Stimulated activated CD8-positive, alpha-beta memory T cell treated with anti-CD3 and anti-CD28 coated beads, Interleukin-4, amount 100 ng/mL, for 48 hours (primary cell): ENCODE results near the gene ORC1.
"Not testable (repeated sequence)": the region's sequence is repeated elsewhere in the genome, so short reads cannot be mapped to it uniquely, and the experiment has no call there.

Experiments used
- DNase-seq: peaks from one replicate; pipeline ENCODE4 v3.0.0-alpha.2; 2020

Gene ORC1

DNA sequence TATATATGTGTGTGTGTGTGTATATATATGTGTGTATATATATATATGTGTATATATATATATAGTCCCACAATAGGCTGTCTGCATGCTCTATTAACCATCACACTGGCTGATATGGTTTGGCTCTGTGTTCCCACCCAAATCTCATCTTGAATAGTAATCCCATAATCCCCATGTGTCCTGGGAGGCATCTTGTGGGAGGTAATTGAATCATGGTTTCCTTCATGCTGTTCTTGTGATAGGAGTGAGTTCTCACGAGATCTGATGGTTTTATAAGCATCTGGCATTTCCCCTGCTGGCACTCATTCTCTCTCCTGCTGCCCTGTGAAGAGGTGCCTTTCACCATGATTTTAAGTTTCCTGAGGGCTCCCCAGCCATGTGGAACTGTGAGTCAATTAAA lies 34.4 kb downstream of the ORC1 start:
- not testable (repeated sequence) for DNase-seq

DNA sequence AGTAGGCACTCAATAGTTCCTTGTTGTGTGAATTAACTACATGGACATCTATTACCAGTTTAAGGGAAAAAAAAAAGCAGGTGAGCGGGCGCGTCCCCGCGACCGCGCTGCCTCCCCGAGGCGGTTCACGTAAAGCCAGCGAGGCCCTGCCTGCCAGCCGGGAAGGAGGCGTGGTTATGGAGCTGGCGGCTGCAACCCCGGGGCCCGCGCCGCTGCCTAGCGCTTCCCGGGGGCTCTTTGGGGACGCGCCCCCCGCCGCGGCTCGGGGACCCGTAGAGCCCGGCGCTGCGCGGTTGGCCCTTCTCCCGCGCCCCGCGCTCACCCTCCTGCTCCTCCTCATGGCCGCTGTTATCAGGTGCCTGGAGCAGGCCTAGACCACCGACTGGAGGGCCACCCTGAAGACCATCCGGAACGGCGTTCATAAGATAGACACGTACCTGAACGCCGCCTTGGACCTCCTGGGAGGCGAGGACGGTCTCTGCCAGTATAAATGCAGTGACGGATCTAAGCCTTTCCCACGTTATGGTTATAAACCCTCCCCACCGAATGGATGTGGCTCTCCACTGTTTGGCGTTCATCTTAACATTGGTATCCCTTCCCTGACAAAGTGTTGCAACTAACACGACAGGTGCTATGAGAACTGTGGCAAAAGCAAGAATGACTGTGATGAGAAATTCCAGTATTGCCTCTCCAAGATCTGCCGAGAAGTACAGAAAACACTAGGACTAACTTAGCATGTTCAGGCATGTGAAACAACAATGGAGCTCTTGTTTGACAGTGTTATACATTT lies 35.6 kb downstream of the ORC1 start:
- peak; percentile 69 for DNase-seq

DNA sequence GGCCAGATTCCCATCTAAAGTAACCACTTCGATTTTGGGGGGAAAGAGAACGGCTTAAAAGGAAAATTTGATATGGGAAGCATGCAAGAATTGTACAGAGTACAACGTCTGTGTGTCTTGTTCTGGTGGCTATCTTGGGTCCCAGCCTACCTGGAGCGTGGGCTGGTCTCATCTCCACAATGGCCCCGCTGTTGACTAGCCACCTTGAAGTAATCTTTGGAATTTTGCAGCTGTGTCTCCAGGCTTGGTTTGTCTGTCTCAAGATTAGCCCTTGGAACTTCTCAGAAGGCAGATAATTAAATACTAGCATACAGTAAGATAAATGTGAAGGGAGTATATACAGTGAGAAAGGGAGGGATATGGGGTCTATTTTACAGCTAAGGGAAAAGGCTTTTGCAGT lies 37.0 kb downstream of the ORC1 start:
- no peak for DNase-seq

DNA sequence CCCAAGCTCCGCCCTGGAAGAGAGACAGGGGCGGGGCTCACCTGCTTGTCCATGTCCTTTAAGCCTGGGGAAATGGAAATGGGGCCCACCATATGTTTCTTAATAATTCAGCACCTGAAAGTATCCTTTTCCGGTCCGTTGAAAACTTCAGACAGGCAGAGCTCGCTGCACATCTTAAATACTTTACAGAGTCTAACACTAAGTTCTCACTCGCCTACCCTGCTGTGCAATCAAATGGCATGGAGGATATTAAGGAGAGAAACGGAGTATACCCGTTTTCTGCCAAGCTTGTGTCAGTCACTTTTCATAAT lies 37.8 kb downstream of the ORC1 start:
- no peak for DNase-seq

DNA sequence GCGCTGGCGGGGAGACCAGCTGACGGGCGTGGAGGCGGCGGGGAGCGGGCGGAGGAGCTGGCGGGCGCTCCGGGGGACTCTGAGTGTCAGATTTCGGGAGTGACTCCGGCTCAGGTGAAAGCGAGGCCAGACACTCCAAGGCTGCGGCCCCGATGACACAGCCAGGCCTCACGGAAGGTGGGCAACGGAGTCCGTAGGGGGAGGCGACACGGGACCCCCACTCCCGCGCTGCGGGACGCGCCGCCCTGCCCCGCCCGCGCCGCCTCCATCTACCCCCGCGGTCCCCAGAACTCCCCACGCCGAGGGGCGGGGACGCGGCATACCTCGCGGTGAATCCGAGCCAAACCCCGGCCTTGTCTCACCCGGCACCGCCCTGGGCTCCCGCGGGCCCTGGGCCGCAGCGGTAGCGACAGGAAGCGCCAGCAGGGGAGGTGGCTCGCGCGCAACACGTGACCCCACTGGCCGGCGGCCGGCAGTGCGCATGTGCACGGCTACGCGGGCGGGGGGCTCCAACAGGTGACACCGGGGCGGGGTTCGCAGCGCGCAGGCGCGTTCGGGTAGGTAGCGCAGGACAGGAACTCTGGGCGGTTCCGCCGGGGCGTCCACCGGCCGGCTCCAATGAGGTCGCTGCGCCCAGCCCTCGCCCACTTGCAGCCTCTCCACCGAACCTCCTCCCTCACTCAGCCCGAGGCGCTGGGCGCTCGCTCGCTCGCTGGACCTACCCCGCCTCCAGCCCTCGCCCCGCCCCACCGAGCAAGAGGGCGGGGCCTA lies 38.3 kb downstream of the ORC1 start, which contains the start of gene CC2D1B:
Gene CC2D1B (minus strand): TSS at position 460 of the 771 bp plus-strand sequence. CDS start 1,585 bp downstream, outside the sequence.
- DNase-seq, result peak; percentile 99

DNA sequence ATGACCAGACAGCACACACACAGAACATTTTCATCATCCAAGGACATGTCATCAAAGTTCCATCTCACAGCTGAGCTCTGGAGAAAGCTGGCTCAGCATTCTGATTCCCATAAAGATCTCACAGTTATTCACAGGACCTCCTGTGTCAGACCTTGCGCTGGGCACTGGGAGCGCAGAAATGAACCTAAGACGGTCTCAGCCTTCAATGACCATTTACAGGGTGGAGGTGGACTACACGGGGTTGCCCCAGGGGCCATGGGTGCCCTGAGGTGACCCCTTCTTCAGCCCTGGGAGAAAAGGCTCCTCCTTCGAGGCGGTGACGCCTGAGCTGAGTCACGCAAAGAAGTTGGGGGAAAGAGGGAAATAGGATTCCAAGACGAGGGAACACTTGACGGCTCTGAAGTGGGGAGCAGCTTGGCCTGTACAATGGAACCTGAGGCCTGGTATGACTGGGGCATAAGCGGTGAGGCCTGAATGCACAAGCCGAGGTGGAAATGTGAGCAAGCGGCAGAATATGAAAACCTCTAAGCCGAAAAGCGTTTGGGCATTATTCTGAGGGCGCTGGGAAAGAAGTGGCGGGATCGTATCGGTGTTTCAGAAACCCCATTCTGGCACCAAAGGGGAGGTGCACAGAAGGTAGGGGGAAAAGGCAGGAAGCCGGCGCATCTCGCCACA lies 39.0 kb downstream of the ORC1 start:
- DNase-seq, result peak; percentile 47

DNA sequence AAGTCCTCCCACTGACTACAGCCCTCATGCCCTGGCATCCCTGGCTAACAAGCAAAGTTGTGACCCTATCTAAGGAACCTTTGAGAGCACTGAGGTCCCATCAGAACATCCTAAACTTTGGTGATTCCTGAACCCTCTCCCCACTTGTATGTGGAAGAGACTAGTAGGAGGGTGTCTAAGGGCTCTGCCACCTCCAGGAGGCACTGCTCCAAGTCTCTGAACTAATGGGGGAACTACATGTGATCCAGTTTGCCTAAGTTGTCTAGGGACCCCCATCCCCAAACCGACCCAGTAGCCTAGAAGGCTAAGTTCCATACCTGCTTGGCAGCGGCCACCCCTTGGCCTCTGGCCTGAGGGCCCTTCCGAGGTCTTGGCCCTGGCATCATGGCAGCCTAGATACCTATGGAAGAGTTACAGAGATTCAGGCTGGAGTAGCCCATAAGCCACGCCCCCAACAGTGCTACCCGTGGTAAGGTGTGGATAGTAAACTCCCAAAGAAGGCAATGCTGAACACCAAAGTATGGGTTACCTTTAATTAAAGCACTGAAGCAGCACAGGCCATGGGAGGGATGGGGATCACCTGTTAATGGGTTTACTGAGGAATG lies 39.9 kb downstream of the ORC1 start:
- DNase-seq, result peak; percentile 33

DNA sequence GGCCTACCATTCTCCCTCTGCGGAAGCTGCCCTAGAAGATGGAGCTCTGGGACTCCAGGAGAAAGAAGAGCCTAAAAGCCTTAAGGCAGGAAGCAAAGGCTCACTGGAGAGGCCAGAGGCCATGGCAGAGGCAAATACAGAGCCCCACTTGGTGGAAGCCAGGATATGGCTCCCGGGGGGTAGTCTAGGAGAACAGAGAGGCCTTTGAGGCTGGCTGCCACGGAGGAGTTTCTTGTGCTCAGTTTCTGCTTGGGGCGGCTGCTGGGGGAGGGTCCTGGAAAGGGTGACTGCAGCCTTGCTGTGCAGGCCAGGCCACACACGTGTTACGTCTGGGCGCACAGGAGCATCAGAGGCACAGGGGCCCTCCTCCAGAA lies 43.6 kb downstream of the ORC1 start:
- no peak for DNase-seq

DNA sequence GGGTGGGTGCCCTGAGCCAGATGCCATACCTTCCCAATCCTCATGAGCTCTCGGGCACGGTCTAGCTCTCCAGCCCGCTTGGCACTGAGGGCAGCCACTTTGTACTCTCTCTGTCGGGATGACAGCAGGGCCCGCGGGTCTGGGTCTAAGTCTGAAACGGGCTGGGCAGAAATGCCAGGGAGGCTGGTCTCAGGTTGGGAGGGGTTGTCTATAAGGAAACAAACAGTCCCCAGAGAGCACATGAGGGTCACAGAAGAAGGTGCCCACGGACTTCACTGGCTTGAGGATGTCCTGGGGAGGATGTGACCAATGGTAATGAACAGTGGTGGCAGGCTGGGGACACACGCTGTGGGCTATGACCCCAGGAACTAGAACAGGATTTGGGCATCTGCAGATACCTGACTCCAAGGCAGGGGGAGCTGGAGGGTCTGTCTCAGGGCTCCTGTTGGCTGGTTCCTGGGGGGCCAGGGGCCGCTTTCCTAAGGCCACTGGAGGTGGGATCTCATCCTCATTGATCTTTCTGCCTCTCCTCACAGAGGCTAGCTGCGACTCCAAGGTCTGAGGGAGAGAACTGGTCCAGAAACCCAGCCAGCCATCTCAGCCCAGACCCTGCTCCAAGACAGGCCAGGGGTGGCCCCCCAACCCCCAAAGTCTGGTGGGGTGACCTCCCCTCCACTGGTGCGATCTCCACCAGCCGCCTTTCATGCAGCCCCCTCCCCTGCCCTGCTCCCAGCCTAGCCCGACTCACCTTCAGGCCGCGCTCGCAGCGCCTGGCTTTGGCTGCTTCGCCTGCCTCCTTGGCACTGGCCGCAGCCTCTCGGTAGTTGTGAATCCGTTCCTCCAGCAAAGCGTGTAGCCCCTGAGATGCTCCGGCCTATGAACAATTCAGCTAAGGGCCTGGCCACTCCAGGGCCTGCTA lies 44.3 kb downstream of the ORC1 start:
- no peak for DNase-seq

DNA sequence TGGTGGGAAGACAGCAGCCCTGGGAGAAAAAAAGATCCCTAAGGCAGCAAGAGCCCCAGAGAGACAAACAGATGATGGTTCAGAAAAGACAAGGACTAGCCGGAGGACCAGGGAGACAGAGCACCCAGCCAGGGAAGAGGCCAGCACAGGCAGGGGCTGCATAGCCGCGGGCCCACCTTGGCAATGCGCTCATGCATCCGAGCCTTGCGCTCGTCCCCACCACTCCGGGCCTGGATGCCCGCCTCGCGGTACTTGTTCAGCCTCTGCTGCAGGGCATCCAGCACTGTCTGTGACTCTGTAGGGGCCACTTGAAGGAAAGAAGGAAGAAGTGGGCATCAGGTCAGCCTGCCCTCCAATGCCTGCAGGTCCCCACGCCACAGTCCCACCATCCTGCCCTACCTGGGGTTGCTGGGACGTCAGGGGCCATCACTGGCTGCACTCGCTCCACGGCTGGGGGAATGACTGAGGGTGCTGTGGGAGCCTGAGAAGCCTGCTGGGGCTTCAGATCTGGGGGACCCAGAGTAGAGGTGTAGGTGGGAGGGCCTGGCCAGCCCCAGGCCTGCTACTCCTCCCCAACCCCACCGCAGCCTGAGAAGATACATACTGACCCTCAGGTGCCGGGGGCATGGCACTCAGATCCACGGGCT lies 45.2 kb downstream of the ORC1 start:
- no peak for DNase-seq

DNA sequence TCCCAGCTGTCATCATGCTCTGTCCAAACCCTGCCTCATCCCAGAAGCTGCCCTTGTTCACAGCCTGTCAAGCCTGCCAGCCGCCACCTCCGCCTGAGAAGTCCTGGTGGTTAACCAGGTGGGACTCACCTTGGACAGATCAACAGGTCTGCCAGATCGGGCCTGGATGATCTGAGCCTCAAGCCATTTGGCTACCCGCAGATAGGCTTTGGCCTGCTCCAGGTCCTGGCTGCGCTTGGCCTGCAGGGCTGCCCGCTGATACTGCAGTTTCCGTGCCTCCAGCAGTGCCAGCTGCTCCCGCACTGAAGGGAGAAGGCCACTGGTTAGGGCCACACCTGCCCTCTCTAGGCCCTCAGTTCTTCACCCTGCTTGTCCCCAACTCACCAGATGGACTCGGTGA lies 46.8 kb downstream of the ORC1 start:
- no peak for DNase-seq

DNA sequence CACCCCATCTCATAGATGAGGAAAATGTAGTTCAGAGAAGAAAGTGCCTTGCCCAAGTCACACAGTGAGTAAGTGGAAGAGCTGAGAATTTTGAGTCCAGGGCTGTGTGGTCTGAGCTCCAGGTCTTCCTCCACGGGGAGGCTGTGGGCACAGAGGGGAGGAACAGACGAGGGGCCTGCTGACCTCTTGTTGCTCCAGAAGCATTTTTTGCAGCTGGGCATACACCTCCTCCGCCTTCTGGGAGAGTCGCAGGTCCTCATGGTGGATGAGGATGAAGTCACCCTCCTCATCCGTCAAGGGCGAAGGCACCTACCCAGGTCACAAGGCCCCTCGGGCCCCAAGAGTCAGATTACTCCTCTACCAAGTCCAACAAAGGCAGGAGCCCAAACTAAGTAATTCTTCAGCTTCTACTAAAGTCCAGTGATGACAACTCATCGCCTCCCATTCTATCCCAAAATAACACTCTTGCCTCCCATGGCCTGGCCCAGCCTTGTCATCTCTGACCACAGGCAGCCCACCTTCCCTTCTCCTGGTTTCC lies 47.3 kb downstream of the ORC1 start:
- no peak for DNase-seq

DNA sequence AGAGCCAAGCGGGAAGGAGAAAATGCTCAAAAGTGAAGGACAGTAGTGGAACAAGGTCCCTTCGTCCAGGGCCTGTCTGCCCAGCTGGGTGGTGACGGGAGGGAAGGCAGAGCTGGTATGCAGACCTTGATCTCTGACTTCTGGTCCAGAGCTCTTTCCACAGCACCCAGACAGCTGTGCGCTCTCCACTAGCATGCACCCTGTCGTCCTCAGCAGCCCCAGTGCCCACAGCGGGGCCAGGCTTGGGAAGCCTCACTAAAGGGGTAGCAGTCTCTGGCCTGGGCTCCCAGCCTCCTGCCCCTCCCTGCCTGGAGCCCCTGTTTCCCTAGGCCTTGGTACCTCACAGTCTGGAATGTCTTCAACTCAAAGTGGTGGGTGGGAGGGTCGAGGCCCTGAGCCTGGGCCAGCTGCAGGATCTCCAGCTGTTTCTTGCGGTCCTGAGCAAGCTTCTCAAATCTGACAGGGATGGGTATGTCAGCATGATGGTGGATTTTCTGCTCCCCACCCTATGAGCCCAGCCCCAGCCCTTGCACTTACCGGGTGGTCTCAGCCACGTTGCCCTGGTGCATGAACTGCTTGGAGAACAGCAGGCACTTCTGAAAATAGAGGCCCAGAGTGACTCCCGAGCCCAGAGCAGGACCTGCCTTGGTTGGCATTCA lies 48.2 kb downstream of the ORC1 start:
- no peak for DNase-seq

DNA sequence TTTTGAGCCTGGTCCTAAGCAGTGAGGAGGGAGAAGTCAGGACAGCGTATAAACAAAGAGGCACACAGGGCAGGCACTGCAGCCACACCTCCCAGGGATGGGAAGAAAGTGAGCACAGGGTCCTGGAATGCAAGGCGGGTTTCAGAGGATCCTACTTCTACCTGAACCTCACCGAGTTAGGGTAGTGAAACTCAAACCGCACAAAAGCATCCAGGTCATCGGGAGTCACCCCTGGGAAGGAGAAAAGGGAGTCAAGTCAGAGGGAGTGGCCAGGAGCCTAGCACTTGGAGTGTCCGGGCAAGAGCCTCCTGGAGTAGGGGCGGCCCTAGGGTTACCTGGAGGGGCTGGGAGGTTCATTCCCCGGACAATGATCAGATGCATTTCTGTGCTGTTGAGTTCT lies 48.8 kb downstream of the ORC1 start:
- DNase-seq, result no peak

DNA sequence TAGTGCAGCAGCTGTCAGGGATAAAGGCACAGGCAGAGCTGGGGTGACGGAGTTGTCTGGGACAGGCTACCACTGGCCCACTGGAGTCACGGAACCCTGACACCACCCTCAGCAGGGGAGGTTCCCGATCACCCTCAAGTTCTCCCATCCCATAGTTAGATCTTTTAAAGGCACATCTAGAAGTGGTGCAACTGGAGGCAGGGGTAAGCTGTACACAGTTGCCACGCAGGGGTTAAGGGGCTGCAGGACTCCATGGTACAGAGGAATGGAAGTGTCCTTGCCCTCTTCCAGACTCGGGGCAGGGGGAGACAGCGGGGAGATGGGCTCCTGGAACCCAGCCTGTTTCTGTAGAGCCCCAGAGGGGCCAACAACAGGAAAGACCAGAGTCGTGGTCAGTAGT lies 51.5 kb downstream of the ORC1 start:
- no peak for DNase-seq

DNA sequence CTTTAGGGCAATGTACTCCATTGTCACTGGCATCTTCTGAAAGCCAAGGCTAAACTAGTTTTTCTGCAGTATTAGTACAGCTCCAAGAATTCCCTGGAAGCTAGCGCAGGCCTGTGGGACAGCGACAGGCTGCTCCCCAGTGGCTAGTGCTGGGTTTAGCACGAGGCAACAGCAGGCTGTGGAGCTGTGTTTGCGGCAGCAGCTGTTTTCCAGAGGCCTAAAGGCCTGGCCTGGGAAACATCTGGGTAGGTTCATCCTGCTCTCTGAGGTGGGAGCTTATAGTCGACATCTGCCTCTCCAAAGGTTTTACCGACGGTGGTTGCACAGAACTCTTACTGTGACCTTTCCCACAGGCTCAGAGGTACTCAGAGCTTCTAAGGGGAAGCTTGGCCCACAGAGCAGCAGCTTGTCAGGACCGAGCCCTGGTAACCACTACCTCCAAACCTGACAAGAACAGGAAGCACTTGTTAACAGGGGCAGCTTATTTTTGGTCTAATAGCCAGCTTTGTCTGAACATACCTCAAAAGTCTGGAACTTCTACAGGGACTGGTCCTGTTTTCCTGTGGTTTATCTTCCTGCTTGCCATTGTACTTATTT lies 55.4 kb downstream of the ORC1 start:
- DNase-seq, result no peak

DNA sequence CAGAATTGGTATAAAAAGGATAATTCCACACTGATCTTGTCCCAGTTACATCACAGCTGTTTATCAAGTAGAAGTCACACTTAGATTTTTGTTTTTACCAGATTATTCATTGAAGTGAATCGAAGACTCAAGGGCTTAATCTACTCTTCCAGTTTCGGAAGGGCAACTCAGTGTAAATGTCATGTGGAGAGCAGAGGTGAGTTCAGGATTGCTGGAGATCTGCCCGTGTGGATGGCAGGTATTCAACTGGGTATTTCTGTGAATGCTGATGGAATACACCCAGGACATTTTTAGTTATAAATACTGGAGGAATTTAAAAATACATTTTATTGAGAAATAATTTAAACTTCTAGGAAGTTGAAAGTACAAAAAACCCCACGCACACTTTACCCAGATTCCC lies 57.6 kb downstream of the ORC1 start:
- DNase-seq, result no peak

DNA sequence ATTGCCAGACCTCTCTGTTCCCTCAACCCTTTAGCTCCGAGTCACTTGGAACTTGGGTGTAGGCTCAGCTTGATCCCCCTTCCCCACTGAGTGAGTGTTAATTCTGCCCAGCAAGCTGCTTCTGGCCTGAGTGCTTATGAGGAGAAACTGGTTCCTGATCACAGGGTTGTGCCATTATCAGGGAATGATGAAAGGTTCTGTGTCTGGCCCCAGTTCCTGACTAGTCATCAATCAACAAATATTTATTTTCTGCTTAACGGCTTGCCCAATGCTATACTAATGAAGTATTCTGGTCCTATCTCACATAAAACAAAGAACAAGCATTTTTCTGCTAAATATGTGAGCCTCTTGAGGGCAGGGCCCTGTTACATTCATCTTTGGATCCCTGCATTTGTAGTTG lies 59.0 kb downstream of the ORC1 start:
- no peak for DNase-seq

DNA sequence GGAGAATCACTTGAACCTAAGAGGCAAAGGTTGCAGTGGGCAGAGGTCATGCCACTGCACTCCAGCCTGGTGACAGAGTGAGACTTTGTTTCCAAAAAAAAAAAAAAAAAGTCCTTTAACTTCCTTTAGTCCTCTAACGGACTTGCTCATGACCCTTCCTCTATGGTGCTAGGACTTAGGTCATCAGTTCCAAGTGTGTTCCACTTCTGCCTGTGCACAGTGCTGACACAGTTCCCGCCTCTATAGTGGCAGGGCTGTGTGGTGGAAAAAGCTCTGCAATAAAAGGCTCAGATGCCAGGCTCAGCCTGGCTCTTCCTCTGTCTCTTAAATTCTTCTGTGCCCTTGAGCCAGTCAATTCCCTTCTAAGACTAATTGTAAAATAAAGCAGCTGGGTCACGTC lies 60.2 kb downstream of the ORC1 start:
- DNase-seq, result no peak

DNA sequence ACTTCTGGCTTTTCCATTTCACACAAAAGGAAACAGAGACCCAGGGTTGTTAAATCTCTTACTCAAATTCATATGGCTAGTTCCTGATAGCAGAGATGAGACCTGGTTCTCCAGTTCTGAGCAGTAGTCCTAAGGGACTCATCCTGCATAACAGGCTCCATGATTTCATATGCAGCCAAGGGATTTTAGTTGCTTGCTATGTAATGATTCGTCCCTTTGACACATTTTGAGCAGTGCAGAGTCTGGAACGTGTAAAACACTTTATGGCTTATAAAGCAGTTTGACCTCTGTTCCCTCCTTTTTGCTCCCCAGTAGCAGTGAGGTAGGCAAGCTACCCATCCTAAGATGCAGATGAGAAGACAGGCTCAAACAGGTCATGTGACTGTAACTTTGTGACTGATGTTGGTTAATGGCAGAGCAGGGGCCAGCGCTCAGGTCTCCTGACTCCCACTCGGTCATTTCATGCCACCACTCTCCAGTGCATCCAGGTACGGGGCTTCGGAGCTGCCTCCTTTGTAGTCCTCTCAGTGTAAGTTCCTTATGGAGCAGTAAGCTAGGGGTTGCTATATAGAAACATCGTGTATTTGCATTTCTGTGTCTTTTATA lies 62.5 kb downstream of the ORC1 start:
- DNase-seq, result no peak
